A549 (cell line): ENCODE results near the gene UBXN2A. TPM values are rescaled to one million over a fixed set of nuclear protein-coding genes. Genes with fewer than 3 reads are reported as not detected.

Experiments used
- ATAC-seq, 2 experiments: fragments of 200-7000 bp in 1 of 2; fragments of >200 bp in 1 of 2; cut with Nextera tagmentation in 1 of 2; cut with Tn5 transposase in 1 of 2; 3 replicates each; pipeline versions ENCODE4 v1.8.0 to v1.9.1; 2018 to 2020; ENCODE audit warnings: mild to moderate bottlenecking in 1 of 2, moderate library complexity in 1 of 2
- CTCF ChIA-PET: fragments of 300-600 bp; sonication (Branson Sonifier 250); formaldehyde crosslinking; extraction: SDS; loops from one replicate; lab custom pipeline; 2021; ENCODE audit warnings: antibody characterized with exemption, inconsistent platforms; lab: Yijun Ruan, JAX
- POLR2A ChIA-PET: fragments of 350-600 bp; formaldehyde crosslinking; extraction: SDS; loops from one replicate; lab custom pipeline; 2021; ENCODE audit warnings: antibody characterized with exemption, inconsistent platforms; lab: Yijun Ruan, JAX
- DNase-seq, 2 experiments: peaks; one replicate each; pipeline versions ENCODE4 v3.0.0 to v3.0.0-alpha.2; 2011 to 2016; ENCODE audit warnings: low read depth in 1 of 2, low spot score in 1 of 2
- FAIRE-seq: peaks from 2 replicates; lab custom pipeline; 2011; peaks lifted over from hg19 to GRCh38; lab: Jason Lieb, UNC
- H3K27ac ChIP-seq, 2 experiments: fragments of >200 bp; sonication (Bioruptor Twin); formaldehyde crosslinking; 3 replicates each; pipeline ENCODE4 v1.5.1; 2016 to 2017
- H3K4me1 ChIP-seq: fragments of >200 bp; sonication (Bioruptor Twin); formaldehyde crosslinking; 3 replicates; pipeline ENCODE4 v1.6.1; 2016
- H3K4me2 ChIP-seq: fragments of >200 bp; sonication (Bioruptor Twin); formaldehyde crosslinking; 3 replicates; pipeline ENCODE4 v1.6.1; 2016
- H3K4me3 ChIP-seq: fragments of >200 bp; sonication (Bioruptor Twin); formaldehyde crosslinking; 3 replicates; pipeline ENCODE4 v1.5.1; 2016
- H3K9me3 ChIP-seq: fragments of >200 bp; sonication (Bioruptor Twin); formaldehyde crosslinking; 3 replicates; pipeline ENCODE4 v1.6.1; 2016
- BHLHE40 ChIP-seq: IDR thresholded peaks from 2 replicates; pipeline ENCODE4 v1.6.1; 2012; ENCODE audit warnings: low read depth, low read length, inconsistent platforms
- CEBPB ChIP-seq, 2 experiments: fragments of >200 bp in 1 of 2; sonication (Bioruptor Twin) in 1 of 2; formaldehyde crosslinking in 1 of 2; IDR thresholded peaks; 2 replicates each; pipeline ENCODE4 v1.6.1; 2012 to 2016
- CHD2 ChIP-seq: fragments of 150-350 bp; IDR thresholded peaks from 2 replicates; pipeline ENCODE4 v1.6.1; 2014; ENCODE audit warnings: low read length; ENCODE audit not compliant: partially characterized antibody
- EP300 ChIP-seq, 2 experiments: fragments of >200 bp; sonication (Bioruptor Twin); formaldehyde crosslinking; IDR thresholded peaks; 2 replicates in 1 of 2; 3 replicates in 1 of 2; pipeline ENCODE4 v1.6.1; 2016 to 2017
- ESRRA ChIP-seq: fragments of 150-350 bp; IDR thresholded peaks from 2 replicates; pipeline ENCODE4 v1.6.1; 2014; ENCODE audit warnings: mild to moderate bottlenecking, low read length, borderline replicate concordance
- FOXS1 ChIP-seq: fragments of 250-450 bp; sonication (Bioruptor Pico); IDR thresholded peaks from 2 replicates; pipeline ENCODE4 v1.5.0; 2020; ENCODE audit warnings: mild to moderate bottlenecking, moderate library complexity
- HDAC2 ChIP-seq: fragments of 200-600 bp; sonication (generic); IDR thresholded peaks from 2 replicates; pipeline ENCODE4 v1.6.1; 2016
- HOXB5 ChIP-seq: fragments of 250-450 bp; sonication (Bioruptor Pico); IDR thresholded peaks from 2 replicates; pipeline ENCODE4 v1.5.0; 2020; ENCODE audit warnings: mild to moderate bottlenecking, moderate library complexity
- MAFK ChIP-seq: fragments of 450-650 bp; IDR thresholded peaks from 2 replicates; pipeline ENCODE4 v1.6.1; 2014; ENCODE audit not compliant: partially characterized antibody
- MAZ ChIP-seq: fragments of 150-350 bp; IDR thresholded peaks from 2 replicates; pipeline ENCODE4 v1.6.1; 2014; ENCODE audit warnings: antibody characterized with exemption, low read depth, low read length, borderline replicate concordance
- NFE2L2 ChIP-seq: fragments of 150-350 bp; conservative IDR thresholded peaks from 2 replicates; pipeline ENCODE4 v1.6.1; 2014; ENCODE audit warnings: low read length
- RAD21 ChIP-seq, 2 experiments: fragments of >200 bp in 1 of 2; sonication (Bioruptor Twin) in 1 of 2; formaldehyde crosslinking in 1 of 2; IDR thresholded peaks in 1 of 2; conservative IDR thresholded peaks in 1 of 2; 2 replicates in 1 of 2; 3 replicates in 1 of 2; pipeline ENCODE4 v1.6.1; 2012 to 2018; ENCODE audit warnings: inconsistent platforms in 1 of 2
- RFX5 ChIP-seq: fragments of 450-650 bp; IDR thresholded peaks from 2 replicates; pipeline ENCODE4 v1.7.1; 2014; ENCODE audit warnings: antibody characterized with exemption, mild to moderate bottlenecking, moderate library complexity
- SMC3 ChIP-seq: fragments of >200 bp; sonication (Bioruptor Twin); formaldehyde crosslinking; IDR thresholded peaks from 3 replicates; pipeline ENCODE4 v1.6.1; 2018; ENCODE audit warnings: inconsistent platforms
- TFCP2L1 ChIP-seq: fragments of 250-450 bp; sonication (Bioruptor Pico); IDR thresholded peaks from 2 replicates; pipeline ENCODE4 v1.5.0; 2021; ENCODE audit warnings: mild to moderate bottlenecking
- TP53 ChIP-seq: fragments of 250-450 bp; sonication (Bioruptor Pico); IDR thresholded peaks from 2 replicates; pipeline ENCODE4 v1.5.0; 2021; ENCODE audit warnings: mild to moderate bottlenecking, moderate library complexity
- ZSCAN20 ChIP-seq: fragments of 250-450 bp; sonication (Bioruptor Pico); IDR thresholded peaks from 2 replicates; pipeline ENCODE4 v1.8.0; 2022; ENCODE audit warnings: mild to moderate bottlenecking, moderate library complexity
- WGBS: methylation state at CpG from one replicate; pipeline ENCODE4 v1.1.6; 2017; ENCODE audit errors: missing lambda C conversion rate; 5-methylcytosine and 5-hydroxymethylcytosine counted together
- polyA plus RNA-seq, 4 experiments: library from polyadenylated mRNA; depleted of rRNA in 3 of 4; stranded (reverse); fragments of >200 nt; fragmentation: RNase III in 1 of 4; extraction: RNeasy Plus Mini Kit Qiagen cat#74134 plus additional on column Dnase treatment in 1 of 4; gene quantifications; 2 replicates in 3 of 4; 3 replicates in 1 of 4; pipeline ENCODE4 v1.2.3, GENCODE V29; 2011 to 2017
- TF ChIP-seq, protein P1 (sequence below): fragments of 150-350 bp; IDR thresholded peaks from 2 replicates; pipeline ENCODE4 v1.6.1; 2014; ENCODE audit warnings: low read depth, mild to moderate bottlenecking, low read length
- TF ChIP-seq, protein P2 (sequence below): fragments of 250-450 bp; sonication (Bioruptor Pico); IDR thresholded peaks from 2 replicates; pipeline ENCODE4 v1.5.0; 2020; ENCODE audit warnings: low read depth, mild to moderate bottlenecking, moderate library complexity
- TF ChIP-seq, protein P3 (sequence below): IDR thresholded peaks from 2 replicates; pipeline ENCODE4 v1.6.1; 2012
- TF ChIP-seq, protein P4 (sequence below): fragments of 450-650 bp; IDR thresholded peaks from 2 replicates; pipeline ENCODE4 v1.6.1; 2014; ENCODE audit warnings: antibody characterized with exemption
- TF ChIP-seq, protein P5 (sequence below): IDR thresholded peaks from 2 replicates; pipeline ENCODE4 v1.6.1; 2012; ENCODE audit warnings: low read depth, borderline replicate concordance

UBXN2A gene
- polyA plus RNA-seq, 2 of the 4 experiments (the other 2 are of a cell fraction) = 13.7 to 25.4 TPM

DNA sequence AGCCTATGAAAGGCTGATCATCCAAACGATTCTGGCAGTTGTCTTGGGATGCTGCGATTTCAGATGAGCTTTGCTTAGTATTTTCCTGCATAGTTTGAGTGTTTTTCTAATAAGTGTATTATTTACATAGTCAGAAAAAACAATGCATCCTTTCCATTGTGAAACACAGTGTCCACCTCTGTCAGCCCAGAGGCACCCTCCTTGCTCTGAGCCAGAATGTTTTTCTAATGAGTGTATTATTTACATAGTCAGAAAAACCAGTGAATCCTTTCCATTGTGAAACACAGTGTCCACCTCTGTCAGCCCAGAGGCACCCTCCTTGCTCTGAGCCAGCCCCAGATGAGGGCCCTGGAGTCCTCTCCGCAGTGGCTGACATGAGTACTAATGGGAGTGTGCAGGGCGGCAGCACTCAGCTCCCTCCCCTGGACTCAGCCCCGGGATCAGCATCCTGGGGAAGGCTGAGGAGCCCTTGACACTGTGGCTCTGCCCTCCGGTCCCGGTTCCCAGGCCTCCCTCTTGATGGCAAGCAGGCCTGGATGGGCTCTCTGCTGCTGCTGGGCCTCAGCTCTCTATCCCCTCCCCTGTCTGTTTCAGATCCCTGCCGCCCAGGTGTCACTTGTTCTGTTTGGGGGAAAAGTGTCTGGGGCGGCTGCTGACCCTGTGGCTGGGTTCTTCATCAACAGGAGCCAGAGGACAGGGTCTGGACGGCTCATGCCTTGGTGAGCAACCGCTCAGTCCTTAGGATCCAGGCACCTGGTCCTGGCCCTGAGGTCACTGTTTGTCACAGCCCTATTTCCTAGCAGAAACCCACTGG, 75.5 kb downstream of the UBXN2A start (continued):
- TF ChIP-seq, protein P1, sequence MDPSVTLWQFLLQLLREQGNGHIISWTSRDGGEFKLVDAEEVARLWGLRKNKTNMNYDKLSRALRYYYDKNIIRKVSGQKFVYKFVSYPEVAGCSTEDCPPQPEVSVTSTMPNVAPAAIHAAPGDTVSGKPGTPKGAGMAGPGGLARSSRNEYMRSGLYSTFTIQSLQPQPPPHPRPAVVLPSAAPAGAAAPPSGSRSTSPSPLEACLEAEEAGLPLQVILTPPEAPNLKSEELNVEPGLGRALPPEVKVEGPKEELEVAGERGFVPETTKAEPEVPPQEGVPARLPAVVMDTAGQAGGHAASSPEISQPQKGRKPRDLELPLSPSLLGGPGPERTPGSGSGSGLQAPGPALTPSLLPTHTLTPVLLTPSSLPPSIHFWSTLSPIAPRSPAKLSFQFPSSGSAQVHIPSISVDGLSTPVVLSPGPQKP = no peak
- no peak for TF ChIP-seq RFX5
- peak; percentile 43; the same call in 1 of the 2 replicates for TF ChIP-seq HOXB5 (CRISPR knock-in tag)
- peak; percentile 30; the same call in 2 of the 3 replicates for TF ChIP-seq SMC3
- TF ChIP-seq HDAC2 = no peak
- peak; percentile 76 to 77; a peak in 3 of 5 replicates for TF ChIP-seq EP300 (IDR thresholded peaks at IDR 0.05)
- TF ChIP-seq BHLHE40 = no peak
- TF ChIP-seq ESRRA = no peak
- TF ChIP-seq NFE2L2 = no peak
- TF ChIP-seq MAFK = no peak
- TF ChIP-seq, protein P2, sequence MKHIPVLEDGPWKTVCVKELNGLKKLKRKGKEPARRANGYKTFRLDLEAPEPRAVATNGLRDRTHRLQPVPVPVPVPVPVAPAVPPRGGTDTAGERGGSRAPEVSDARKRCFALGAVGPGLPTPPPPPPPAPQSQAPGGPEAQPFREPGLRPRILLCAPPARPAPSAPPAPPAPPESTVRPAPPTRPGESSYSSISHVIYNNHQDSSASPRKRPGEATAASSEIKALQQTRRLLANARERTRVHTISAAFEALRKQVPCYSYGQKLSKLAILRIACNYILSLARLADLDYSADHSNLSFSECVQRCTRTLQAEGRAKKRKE (CRISPR knock-in tag) = peak; percentile 58; the same call in 1 of the 2 replicates
- peak; percentile 98 to 99 for TF ChIP-seq CEBPB (IDR thresholded peaks at IDR 0.05)
- TF ChIP-seq, protein P3, sequence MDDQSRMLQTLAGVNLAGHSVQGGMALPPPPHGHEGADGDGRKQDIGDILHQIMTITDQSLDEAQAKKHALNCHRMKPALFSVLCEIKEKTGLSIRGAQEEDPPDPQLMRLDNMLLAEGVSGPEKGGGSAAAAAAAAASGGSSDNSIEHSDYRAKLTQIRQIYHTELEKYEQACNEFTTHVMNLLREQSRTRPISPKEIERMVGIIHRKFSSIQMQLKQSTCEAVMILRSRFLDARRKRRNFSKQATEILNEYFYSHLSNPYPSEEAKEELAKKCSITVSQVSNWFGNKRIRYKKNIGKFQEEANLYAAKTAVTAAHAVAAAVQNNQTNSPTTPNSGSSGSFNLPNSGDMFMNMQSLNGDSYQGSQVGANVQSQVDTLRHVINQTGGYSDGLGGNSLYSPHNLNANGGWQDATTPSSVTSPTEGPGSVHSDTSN = peak; percentile 52; the same call in 1 of the 2 replicates
- TF ChIP-seq, protein P4, sequence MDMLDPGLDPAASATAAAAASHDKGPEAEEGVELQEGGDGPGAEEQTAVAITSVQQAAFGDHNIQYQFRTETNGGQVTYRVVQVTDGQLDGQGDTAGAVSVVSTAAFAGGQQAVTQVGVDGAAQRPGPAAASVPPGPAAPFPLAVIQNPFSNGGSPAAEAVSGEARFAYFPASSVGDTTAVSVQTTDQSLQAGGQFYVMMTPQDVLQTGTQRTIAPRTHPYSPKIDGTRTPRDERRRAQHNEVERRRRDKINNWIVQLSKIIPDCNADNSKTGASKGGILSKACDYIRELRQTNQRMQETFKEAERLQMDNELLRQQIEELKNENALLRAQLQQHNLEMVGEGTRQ = no peak
- 0 out of 2 replicates have a peak, but pooled peaks have one; percentile 1 for TF ChIP-seq FOXS1 (CRISPR knock-in tag)
- no peak for TF ChIP-seq ZSCAN20 (CRISPR knock-in tag)
- TF ChIP-seq RAD21 (conservative IDR thresholded peaks at IDR 0.05 in 1 of 2, IDR thresholded peaks at IDR 0.05 in 1 of 2) = peak; percentile 42 to 43; a peak in 4 of 5 replicates
- no peak for TF ChIP-seq MAZ

DNA sequence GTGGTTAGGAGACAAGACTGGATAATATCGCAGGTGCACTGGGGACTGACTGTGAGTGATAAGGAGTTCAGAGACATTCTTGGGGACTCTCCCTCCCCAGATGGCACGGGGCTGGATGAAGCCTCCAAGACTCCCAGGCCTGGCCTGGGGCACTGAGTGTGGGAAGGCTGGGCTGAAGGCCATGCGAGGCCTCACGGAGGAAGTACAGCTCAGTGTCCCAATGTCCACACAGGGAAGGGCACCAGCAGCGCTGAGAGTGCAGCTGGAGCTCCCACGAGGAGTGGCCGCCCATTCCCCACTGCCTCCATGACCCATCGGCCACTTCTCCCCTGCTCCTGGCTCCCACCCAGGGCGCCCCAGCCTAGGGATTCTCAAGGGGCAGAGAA, 76.1 kb downstream of the UBXN2A start:
- POLR2A ChIA-PET = interaction anchor here (1.1 to 2.2 kb wide), 5 partner anchors 31 to 89 kb away, joined by 3 to 19 read pairs (median 7); partner anchors contain the start of genes ATAD2B, SF3B6 and WDCP
- TF ChIP-seq CHD2 (no peak), TP53 (no peak), TFCP2L1 (no peak)
- TF ChIP-seq, protein P5, sequence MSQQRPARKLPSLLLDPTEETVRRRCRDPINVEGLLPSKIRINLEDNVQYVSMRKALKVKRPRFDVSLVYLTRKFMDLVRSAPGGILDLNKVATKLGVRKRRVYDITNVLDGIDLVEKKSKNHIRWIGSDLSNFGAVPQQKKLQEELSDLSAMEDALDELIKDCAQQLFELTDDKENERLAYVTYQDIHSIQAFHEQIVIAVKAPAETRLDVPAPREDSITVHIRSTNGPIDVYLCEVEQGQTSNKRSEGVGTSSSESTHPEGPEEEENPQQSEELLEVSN = 0 out of 2 replicates have a peak, but pooled peaks have one; percentile 1
- H3K9me3 ChIP-seq = no peaks in the 10 kb centered on the region
- H3K4me3 ChIP-seq = peak overlapping the region; percentile 5; the same call in 1 of the 3 replicates
- DNase-seq = peak in 1 of 2 experiments; percentile 34
- no peak for FAIRE-seq
- H3K27ac ChIP-seq = peak overlapping the region; percentile 86 to 94
- ATAC-seq = peak; percentile 39 to 42
- CTCF ChIA-PET = interaction anchor here (0.8 to 1.6 kb wide), 5 partner anchors 11 to 183 kb away, joined by 3 to 7 read pairs (median 3); partner anchors contain the start of gene ATAD2B
- peaks cover 68% of the 10 kb centered on the region for H3K4me1 ChIP-seq
- peak overlapping the region; percentile 78 for H3K4me2 ChIP-seq
- 62% methylated on average over 9 of the region's 9 CpGs for WGBS
